Measurements from ENCODE around the gene BTG2. TPM values are rescaled to one million over a fixed set of nuclear protein-coding genes. Genes with fewer than 3 reads are reported as not detected.

The BTG2 gene
- total RNA-seq, 1 experiment from 2014 or later = 24.2 TPM

GRCh38 chr1:203335503-203335902 is 30.2 kb downstream of the BTG2 start:
- intact Hi-C loops (cut with micrococcal nuclease) = no loop called here
- Histone ChIP-seq H3K4me3 (replicated peaks in 1 of 2; ENCODE audit: low read depth in 1 of 2, low read length in 2 of 2) (no peak overlapping the region), H3K4me1 (ENCODE audit: control insufficient read depth in 1 of 2, insufficient read depth in 2 of 2, low read length in 2 of 2) (0 out of 4 replicates have a peak, but pooled peaks cover 0 to 2% of the 10 kb centered on the region in 2 experiments), H3K36me3 (ENCODE audit: control insufficient read depth in 1 of 2, insufficient read depth in 2 of 2, low read length in 2 of 2) (no peaks in the 10 kb centered on the region), H3K9me2 (ENCODE audit: insufficient read depth) (no peaks in the 10 kb centered on the region), H3K27ac (ENCODE audit: low read depth, low read length) (no peak overlapping the region), H2AFZ (ENCODE audit: low read depth, low read length, poor library complexity, severe bottlenecking) (no peak overlapping the region), H3K79me2 (ENCODE audit: insufficient read depth, low read length) (no peaks in the 10 kb centered on the region), H3K4me2 (ENCODE audit: low read length) (no peak overlapping the region), H3K9ac (ENCODE audit: low read length) (no peak overlapping the region), H3K27me3 (ENCODE audit: insufficient read depth, low read length) (peaks cover 3% of the 10 kb centered on the region; the same call in 1 of the 2 replicates), H4K20me1 (ENCODE audit: insufficient read depth) (no peaks in the 10 kb centered on the region), H3K9me3 (ENCODE audit: control insufficient read depth in 1 of 2, insufficient read depth in 1 of 2, low read depth in 1 of 2, low read length in 2 of 2) (no peaks in the 10 kb centered on the region)
- ATAC-seq = no peak
- TF ChIP-seq EZH2 (IDR thresholded peaks at IDR 0.05) (no peak), SIN3A (IDR thresholded peaks at IDR 0.05; ENCODE audit: low read depth) (no peak), MAX (IDR thresholded peaks at IDR 0.05) (no peak)
- ChIA-PET RAD21 (ENCODE audit: low non-redundant PET in 1 of 2, low total read pairs in 2 of 2, uncharacterized antibody in 2 of 2, unreplicated experiment in 2 of 2) (interaction anchor here in 1 of 2 experiments (2.5 kb wide), 1 partner anchor 63 kb away, joined by 6 read pairs; no protein-coding TSS in a partner anchor), CTCF (interaction anchor here (0.7 to 6.0 kb wide), 5 partner anchors 61 to 296 kb away, joined by 3 to 45 read pairs (median 4); no protein-coding TSS in a partner anchor), POLR2A (no interaction called here)
- DNase-seq (ENCODE audit: low read depth, low spot score) = no peak
- BruUV-seq (replicated peaks) = no TSS peak

GRCh38 chr1:203336097-203336496 is 30.8 kb downstream of the BTG2 start:
- Histone ChIP-seq H3K9me3 (ENCODE audit: control insufficient read depth in 1 of 2, insufficient read depth in 1 of 2, low read depth in 1 of 2, low read length in 2 of 2) (no peaks in the 10 kb centered on the region), H4K20me1 (ENCODE audit: insufficient read depth) (no peaks in the 10 kb centered on the region), H3K27me3 (ENCODE audit: insufficient read depth, low read length) (peaks cover 9% of the 10 kb centered on the region; the same call in 1 of the 2 replicates), H3K4me2 (ENCODE audit: low read length) (no peak overlapping the region), H3K9ac (ENCODE audit: low read length) (no peak overlapping the region), H2AFZ (ENCODE audit: low read depth, low read length, poor library complexity, severe bottlenecking) (no peak overlapping the region), H3K36me3 (ENCODE audit: control insufficient read depth in 1 of 2, insufficient read depth in 2 of 2, low read length in 2 of 2) (no peaks in the 10 kb centered on the region), H3K27ac (ENCODE audit: low read depth, low read length) (no peak overlapping the region), H3K79me2 (ENCODE audit: insufficient read depth, low read length) (no peaks in the 10 kb centered on the region), H3K4me3 (replicated peaks in 1 of 2; ENCODE audit: low read depth in 1 of 2, low read length in 2 of 2) (no peak overlapping the region), H3K4me1 (ENCODE audit: control insufficient read depth in 1 of 2, insufficient read depth in 2 of 2, low read length in 2 of 2) (0 out of 4 replicates have a peak, but pooled peaks cover 0 to 2% of the 10 kb centered on the region in 2 experiments), H3K9me2 (ENCODE audit: insufficient read depth) (no peaks in the 10 kb centered on the region)
- ChIA-PET POLR2A (no interaction called here), RAD21 (ENCODE audit: low non-redundant PET in 1 of 2, low total read pairs in 2 of 2, uncharacterized antibody in 2 of 2, unreplicated experiment in 2 of 2) (interaction anchor here (0.7 to 2.5 kb wide), 2 partner anchors 63 to 157 kb away, joined by 3 to 6 read pairs; no protein-coding TSS in a partner anchor), CTCF (interaction anchor here (0.7 to 6.0 kb wide), 5 partner anchors 8 to 296 kb away, joined by 4 to 45 read pairs (median 6); no protein-coding TSS in a partner anchor)
- TF ChIP-seq ZBTB33 (IDR thresholded peaks at IDR 0.05; ENCODE audit: extremely low read depth, insufficient replicate concordance, low read length) (no peak), SIN3A (IDR thresholded peaks at IDR 0.05; ENCODE audit: low read depth) (no peak), JUND (IDR thresholded peaks at IDR 0.05) (no peak), CEBPB (IDR thresholded peaks at IDR 0.05; ENCODE audit: low read depth) (no peak), ATF3 (IDR thresholded peaks at IDR 0.05) (no peak), CBX3 (IDR thresholded peaks at IDR 0.05; ENCODE audit: low read depth) (no peak)
- BruUV-seq (replicated peaks) = no TSS peak
- ATAC-seq (no peak), DNase-seq (ENCODE audit: low read depth, low spot score) (no peak)
- intact Hi-C loops (cut with micrococcal nuclease) = no loop called here
